Retinal pigment epithelial cell (primary cell): ENCODE data around the gene PPARA.

Experiments used
- DNase-seq: peaks from one replicate; pipeline ENCODE4 v3.0.0-alpha.2; 2010; ENCODE audit warnings: low read depth
- H3K4me3 ChIP-seq: 2 replicates; pipeline ENCODE4 v1.5.1; 2011; ENCODE audit warnings: mild to moderate bottlenecking, low read length, control low read depth, moderate library complexity
- CTCF ChIP-seq: conservative IDR thresholded peaks from 2 replicates; pipeline ENCODE4 v1.5.1; 2011; ENCODE audit warnings: low read depth, low read length, control low read depth, inconsistent platforms

Gene PPARA

GRCh38 chr22:46140989-46141928 lies 9.1 kb upstream of the PPARA start:
- DNase-seq: no peak
- H3K4me3 ChIP-seq: no peak overlapping the region
- TF ChIP-seq CTCF: no peak

- DNase-seq: no peak
- no peak for TF ChIP-seq CTCF
- no peak overlapping the region for H3K4me3 ChIP-seq
These were observed 7.5 kb upstream of the PPARA start for GRCh38 chr22:46142548-46143490.

GRCh38 chr22:46143491-46144147 lies 6.7 kb upstream of the PPARA start:
- H3K4me3 ChIP-seq: no peak overlapping the region
- no peak for DNase-seq
- TF ChIP-seq CTCF: no peak

- no peak for TF ChIP-seq CTCF
- H3K4me3 ChIP-seq: no peak overlapping the region
- DNase-seq: no peak
These were observed 4.9 kb upstream of the PPARA start for GRCh38 chr22:46145361-46145851.

GRCh38 chr22:46145896-46146295 lies 4.4 kb upstream of the PPARA start:
- no peak for TF ChIP-seq CTCF
- no peak for DNase-seq
- H3K4me3 ChIP-seq: no peak overlapping the region

- no peak overlapping the region for H3K4me3 ChIP-seq
- no peak for DNase-seq
- TF ChIP-seq CTCF: no peak
These were observed 4.0 kb upstream of the PPARA start for GRCh38 chr22:46146329-46146728.
